DMS114 treated with DMSO at 0.1 percent for 48 hours (cell line): ENCODE measurements around the gene SLC35E3.
A peak's percentile ranks its signal among the peaks of the same experiment; 100 is the strongest.

Experiments used
- DNase-seq: peaks from one replicate; lab custom pipeline; 2025; ENCODE audit not compliant: unreplicated experiment; lab: John Stamatoyannopoulos, UW

Gene SLC35E3

DNA sequence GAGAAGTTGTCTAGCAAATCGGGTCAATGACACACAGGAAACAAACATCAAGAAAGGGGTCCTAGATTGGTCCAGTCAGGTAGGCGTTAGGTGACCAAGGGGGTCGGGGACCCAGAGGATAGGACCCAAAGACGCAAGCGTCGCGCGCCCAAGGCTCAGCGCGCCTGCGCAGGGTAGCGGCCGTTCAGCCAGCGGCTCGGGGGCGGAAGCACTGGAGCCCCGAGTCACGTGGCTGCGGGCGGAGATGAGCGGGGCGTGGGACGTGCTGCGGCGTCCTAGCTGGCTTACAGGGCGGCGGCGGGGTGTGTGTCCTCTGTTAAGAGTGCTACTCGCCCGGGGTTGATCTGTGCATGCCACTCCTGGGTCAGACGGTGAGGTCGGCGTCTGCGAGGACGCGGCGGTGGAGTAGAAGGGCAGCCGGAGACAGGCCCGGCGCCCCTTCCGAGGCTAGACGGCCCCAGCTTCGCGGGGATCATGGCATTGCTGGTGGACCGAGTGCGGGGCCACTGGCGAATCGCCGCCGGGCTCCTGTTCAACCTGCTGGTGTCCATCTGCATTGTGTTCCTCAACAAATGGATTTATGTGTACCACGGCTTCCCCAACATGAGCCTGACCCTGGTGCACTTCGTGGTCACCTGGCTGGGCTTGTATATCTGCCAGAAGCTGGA lies at the start of gene SLC35E3:
Gene SLC35E3 (plus strand): TSS at position 273 of the 668 bp plus-strand sequence. CDS start 202 bp downstream, at position 475.
- peak; percentile 86 for DNase-seq

DNA sequence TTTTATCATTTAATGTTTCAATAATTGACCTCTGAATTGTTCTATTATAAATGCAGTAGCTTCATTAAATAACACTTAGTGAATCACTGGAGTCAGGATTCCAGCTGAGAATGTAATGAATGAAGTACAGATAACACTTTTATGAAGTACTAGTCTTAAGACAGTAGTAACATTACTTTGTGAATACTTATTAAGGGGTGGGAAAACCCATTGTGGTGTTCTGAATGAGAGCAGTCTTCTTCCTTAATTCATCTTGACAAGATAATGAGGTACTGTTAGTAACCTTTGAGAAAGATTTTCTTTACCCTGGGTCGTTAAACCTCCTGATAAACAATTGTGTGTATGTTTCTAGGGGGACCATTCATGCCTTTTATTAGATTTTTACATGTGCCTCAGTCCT lies 46.5 kb upstream of the SLC35E3 start:
- no peak for DNase-seq

DNA sequence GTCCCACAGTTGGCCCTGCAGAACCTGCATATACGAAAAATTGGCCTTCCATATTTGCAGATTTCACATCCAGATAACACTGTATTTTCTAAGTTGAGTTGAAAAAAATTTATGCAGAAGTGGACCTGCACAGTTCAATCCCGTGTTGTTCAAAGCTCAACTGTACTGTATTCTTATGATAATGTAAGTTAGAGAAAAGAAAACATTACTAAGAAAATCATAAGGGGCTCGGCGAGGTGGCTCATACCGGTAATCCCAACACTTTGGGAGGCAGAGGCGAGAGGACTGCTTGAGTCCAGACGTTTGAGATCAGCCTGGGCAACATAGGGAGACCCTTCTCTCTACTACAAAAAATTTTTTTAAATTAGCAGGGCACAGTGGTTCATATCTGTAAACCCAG lies 18.2 kb upstream of the SLC35E3 start:
- DNase-seq: no peak

DNA sequence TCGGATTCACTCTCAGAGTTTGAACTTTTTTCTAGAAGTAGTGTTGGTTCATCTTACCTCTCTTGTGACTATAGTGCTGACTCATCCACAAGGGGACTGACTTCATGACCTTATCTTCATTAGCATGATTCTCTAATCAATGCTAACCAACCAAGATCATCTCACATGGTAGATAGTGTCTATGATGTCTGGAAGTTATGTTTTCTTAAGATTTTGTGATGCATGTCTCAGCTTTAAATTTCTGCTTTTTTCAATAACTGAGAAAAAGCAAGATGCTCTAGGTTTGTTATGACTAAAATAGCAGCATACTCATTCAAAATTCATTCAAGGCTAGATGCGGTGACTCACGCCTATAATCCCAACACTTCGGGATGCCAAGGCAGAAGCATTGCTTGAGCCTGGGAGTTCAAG lies 12.3 kb upstream of the SLC35E3 start:
- no peak for DNase-seq

DNA sequence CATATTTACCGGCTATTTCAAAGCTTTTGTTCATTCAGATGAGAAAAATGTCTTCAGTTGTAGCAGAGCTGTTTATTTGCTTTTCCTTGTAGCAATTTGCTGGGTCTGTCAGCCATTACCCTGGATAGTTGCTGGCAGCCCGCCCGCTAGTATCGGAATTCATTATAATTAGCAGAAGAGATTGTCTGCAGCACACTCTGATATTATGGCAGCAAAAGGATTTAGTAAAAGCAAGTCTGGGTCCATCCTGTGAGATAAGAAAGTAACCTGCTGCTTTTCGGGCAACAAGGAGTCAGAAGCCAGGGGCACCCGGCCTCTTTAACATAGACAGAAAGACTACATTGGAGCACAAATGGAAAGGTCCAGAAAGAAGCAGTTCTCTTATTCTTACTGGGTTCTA lies 6.1 kb upstream of the SLC35E3 start:
- DNase-seq: no peak

DNA sequence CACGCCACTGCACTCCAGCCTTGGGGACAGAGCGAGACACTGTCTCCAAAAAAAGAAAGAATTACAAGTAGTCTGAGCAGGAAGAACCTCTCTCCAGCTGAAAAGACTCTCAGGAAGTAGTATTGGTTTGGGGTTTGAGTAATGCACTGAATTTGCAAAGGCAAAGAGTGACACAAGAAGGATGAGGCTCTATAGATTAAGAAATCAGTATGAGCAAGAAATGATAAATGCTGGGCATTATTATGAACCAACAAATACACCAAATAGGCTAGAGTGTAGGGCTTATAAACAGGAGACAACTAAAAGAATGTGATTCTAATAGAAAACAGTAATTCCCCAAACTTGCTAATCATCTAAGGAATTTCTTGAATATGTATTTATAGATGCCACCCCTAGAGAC lies 2.6 kb upstream of the SLC35E3 start:
- no peak for DNase-seq

DNA sequence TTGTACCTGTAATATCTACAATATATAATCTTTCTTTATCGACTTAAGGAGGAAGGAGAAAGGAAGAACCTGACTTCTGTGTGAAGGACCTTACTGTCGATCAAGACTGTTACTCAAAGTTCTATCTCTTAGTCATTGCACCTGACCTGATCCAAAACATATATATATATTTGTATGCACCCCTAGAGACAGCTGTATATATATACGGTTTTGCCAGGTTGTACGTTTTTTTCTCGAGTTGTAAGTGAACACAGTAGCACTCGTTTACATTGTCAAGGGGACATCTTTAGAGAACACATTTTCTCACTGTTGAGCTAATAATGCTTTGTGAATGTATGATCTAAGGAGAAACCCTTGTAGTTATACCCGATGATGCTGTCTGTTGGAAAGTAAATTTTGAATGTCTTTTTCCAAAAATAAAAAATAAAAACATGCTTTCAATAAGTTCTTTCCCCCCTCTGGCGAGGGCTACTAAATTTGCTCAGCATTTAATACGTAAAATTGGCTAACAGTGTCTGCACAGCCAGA lies 536 bp upstream of the SLC35E3 start:
- DNase-seq: no peak

DNA sequence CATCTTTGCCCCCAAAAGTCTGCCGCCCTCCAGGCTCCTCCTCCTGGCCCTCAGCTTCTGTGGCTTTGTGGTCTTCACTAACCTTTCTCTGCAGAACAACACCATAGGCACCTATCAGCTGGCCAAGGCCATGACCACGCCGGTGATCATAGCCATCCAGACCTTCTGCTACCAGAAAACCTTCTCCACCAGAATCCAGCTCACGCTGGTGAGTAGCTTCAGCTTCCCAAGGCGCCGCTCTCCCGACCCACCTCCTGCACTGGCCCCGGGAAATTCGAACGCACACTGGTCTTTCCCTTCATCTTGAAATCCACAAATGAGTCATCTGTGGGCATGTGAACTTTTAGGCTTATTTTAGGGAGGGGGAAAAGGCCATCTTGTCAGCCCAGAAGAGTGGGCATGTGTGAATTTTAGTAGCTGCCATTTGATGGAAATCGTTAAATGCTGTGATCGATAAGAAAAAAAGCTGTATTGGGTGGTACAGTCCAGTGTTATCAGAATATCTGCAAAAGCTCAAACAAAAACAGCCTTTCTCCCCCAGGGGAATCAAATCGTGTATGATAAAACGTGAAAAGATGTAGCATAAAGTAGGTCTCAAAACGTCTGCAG lies 700 bp downstream of the SLC35E3 start:
- DNase-seq: peak; percentile 38

DNA sequence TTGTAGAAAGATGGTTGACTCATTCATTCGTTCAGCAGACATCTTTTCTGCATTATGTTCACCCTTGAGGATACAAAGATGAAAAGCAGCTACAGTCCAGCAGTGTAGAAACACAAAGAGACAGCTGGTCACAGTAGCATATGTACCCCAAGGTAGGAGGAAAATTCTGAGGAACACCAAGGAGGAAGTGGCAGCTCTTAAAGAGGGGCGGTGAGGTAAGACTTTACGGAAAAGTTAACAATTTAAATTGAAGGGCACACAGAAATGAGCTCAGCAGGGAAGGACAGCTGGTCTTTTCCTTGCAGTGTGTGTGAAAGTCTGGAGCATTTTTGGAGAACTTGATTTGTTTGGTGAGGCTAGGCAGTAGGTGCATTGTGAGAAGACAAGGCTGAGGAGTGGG lies 3.5 kb downstream of the SLC35E3 start:
- no peak for DNase-seq

DNA sequence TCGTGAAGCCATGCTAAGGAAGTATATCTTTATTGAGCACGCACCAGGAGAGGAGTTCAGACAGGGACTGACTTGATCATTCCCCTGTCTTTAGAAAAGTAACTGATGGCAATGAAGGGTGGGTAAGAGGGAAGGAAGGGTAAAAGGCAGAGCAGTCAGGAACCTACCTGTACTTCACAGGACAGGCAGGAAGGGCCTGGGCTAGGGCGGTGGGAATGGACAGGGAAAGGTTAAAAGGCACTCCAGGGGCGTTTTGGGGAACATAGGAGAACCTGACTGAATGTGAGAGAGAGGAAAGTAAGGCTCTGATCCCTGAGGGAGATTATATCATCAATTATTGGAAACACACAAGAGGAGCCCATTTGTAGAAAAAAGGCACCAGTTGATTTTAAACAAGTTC lies 3.9 kb downstream of the SLC35E3 start:
- DNase-seq: no peak

DNA sequence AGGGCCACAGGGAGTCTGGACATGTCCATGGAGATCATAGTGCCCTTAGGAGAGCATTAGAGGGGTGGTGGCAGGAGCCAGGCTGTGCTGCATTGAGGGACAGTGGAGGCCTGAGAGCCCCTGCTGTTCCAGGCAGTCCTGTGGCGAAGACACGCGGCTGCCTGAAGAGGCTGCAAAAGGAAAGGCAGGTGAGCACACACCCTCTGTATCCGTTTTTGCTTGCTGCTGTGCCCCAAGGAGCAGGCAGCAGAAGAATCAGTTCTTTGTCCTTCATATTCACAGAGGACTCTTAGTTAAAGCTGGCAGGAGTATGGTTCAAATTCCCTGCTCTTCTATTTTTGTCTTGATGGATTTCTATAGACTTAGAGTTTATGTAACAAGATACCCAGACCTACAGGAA lies 4.5 kb downstream of the SLC35E3 start:
- no peak for DNase-seq

DNA sequence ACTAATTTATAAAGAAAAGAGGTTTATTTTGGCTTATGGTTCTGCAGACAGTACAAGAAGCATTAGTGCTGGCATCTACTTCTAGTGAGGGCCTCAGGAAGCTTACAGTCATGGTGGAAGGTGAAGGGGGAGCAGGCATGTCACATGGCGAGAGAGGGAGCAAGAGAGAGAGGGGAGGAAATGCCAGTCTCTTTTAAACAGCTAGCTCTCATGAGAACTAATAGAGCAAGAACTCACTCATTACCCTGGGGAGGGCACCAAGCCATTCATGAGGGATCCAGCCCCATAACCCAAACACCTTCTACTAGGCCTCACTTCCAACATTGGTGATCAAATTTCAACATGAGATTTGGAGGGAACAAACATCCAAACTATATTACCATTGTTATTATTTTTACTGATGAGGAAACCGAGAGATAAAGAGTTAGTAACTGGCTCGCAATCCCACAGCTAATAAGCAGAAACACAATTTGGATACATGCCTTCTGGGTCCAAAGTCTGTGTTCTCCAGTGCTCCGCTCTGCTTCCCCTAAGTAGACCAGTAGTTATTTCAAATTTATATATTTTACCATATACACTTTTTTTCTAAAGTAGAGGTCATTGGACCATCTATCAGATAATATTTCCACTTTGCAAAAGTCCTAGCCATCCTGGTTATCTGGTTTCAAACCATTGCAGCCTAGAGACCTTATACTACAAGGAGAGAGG lies 9.7 kb downstream of the SLC35E3 start:
- DNase-seq: no peak

DNA sequence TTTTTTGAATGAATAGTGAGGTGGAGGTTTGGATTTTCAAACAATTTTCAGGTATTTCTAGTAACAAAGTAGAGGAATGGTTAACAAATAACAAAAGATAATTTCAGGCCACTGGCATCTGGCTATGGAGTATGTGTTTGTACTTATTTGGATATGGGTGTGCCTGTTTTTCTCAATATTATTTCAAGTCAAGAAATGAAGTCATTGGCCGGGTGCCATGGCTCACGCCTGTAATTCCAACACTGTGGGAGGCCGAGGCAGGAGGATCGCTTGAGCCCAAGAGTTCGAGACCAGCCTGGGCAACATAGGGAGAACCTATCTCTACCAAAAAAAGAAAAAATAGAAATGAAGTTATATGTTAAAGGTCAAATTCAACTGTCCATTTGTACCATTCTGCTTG lies 13.9 kb downstream of the SLC35E3 start:
- no peak for DNase-seq

DNA sequence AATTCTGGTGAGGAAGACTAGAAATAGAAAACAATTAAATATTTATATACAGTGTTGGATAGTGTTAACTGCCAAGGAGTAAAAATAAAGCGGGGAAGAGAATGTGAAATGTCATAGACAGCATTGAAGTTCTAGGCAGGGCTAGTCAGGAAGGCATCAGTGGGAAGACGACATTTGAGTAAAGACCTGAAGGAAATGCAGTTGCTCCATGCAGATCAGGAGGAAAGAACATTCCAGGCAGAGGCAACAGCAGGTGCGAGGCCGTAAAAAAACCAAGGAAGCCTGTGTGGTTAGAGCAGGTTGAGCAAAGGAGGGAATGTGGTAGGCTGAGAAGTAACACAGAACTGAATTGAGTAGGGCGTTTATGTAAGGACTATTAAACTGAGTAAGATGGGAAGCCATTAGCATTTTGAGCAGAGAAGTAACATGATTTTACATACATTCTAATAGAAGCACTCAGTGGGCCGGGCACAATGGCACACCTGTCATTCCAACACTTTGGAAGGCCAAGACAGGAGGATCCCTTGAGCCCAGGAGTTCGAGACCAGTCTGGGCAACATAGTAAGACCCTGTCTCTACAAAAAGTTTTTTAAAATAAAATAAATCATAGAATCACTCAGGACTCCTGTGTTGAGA lies 14.9 kb downstream of the SLC35E3 start:
- no peak for DNase-seq

DNA sequence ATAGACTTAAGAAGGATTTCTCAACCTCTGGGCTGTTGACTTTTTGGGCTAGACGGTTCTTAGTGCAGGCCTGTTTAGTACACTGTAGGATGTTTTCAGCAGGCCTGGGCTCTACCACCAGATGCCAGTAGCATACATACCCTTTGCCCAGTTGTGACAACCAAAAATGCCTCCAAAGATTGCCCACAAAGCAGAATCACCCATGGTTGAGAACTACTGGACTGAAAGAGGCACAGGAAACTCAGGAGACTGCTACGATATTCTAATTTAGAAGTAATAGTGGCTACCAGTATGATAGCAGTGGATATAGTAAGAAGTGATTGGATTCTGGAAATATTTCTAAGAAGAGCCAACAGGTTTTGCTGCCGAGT lies 15.5 kb downstream of the SLC35E3 start:
- no peak for DNase-seq

DNA sequence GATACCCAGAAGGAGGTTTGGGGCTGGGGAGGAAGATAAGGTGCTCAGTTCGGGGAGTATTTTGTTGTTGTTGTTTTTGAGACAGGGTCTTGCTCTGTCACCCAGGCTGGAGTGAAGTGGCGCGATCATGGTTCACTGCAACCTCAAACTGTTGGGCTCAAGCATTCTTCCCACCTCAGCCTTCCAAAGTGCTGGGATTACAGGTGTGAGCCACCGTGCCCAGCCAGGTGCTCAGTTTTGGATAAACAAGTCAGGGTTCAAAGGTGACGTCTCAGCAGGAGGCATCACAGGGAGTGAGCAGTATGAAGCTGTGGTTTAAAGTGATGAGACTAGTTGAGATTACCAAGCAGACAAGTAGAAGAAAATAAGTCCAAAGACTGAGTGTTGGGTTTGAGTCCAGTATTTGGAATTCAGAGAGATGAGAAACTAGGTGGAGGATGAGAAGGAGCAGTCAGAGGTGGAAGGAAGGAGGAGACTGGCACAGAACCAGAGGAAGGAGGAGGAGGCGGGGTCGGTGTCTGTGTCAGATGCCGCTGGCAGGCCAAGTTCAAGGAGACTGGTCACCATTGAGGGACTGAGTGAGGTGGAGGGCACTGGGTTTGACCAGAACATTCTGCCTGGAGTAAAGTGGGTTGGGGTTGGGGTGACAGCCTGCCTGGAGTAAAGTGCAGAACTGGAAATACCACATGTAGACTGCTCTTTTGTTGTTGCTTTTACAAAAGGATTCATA lies 16.1 kb downstream of the SLC35E3 start:
- DNase-seq: no peak

DNA sequence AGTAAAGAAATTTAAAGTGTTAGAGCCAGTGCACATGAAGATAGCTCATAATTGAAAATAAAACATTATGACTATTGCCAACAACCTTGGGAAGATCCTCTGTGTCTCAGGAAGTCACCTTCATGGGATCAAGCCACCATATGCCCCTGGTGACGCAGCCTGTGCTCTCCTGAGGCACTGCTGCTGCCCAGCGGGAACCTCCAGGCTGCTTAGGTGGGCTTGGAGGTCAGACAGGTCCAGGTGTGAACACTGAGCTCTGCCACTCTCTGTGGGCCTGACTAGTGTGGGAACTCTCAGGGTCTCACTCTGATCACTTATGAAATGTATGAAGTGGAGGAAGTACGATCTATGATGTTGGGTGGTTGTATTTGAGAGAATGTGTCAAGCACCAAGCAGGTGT lies 16.7 kb downstream of the SLC35E3 start:
- DNase-seq: no peak

DNA sequence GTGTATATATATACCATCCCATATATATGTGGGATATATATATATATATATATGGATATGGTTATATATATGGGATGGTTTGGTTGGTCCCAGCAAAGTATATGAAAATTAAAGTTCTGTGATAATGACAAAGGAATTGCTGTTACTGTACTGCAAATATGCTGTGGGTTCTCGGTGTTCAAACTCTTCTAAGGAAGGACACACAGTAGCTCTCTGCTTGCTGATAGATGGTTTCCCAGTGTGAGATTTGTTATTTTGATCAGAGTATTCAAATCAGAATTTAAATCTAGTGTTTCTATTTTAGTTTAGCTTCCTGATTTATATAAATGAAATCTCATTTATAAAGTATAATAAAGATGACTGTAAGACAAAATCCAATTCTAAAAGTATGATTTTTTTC lies 19.7 kb downstream of the SLC35E3 start:
- DNase-seq: no peak

DNA sequence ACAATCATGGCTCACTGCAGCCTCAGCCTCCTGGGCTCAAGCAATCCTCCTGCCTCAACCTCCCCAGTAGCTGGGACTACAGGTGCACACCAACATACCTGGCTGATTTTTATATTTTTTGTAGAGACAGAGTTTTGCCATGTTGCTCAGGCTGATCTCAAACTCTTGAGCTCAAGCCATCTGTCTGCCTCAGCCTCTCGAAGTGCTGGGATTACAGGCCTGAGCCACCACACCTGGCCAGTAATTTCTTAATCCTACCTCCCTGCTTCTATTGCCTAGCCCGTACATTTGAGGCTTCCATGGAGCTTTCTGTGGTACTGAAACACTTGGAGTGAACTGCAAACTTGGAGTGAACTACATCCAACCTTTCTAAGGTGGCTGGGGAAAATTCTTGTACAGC lies 20.7 kb downstream of the SLC35E3 start:
- DNase-seq: no peak

DNA sequence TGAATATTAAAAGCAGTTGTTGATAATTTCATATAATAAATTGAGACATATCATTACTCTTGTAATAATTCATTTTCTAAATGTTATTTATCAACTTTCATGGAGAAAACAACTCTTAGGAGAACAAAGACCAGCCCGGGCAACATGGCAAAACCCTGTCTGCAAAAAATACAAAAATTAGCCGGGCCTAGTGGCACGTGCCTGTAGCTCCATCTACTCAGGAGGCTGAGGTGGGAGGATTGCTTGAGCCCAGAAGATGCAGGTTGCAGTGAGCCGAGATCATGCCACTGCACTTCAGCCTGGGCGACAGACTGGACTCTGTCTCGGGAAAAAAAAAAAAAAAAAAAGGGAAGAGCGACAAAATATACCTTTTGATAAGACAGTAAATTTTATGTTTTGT lies 21.2 kb downstream of the SLC35E3 start:
- no peak for DNase-seq

DNA sequence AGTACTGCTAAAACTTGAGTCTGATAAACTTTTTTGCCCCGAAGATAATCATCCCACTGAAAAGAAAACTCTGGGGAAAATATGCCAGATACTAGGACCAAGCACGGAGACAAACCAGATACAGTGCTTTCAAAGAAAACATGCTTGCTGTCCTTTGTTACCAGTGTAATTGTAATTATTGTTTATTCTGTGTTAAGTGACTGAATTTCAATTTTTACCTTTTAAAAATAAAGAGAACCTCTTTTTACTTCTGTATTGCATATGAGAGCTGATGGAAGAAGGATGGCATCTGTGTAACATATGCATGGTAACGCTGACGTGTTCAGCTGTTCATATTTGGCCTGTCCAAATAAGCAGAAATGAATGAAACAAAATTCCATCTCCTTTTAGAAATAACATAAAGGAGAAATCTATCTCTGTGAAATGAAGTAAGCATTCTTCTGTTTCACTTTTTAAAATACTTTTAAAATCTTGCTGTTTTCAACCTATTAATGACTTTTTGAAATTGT lies 22.5 kb downstream of the SLC35E3 start:
- no peak for DNase-seq
